ENCODE measurements around the gene LYVE1. TPM values are rescaled to one million over a fixed set of nuclear protein-coding genes. Genes with fewer than 3 reads are reported as not detected.

Gene LYVE1
- total RNA-seq, 1 donor from 2014 or later: 48.0 TPM

DNA sequence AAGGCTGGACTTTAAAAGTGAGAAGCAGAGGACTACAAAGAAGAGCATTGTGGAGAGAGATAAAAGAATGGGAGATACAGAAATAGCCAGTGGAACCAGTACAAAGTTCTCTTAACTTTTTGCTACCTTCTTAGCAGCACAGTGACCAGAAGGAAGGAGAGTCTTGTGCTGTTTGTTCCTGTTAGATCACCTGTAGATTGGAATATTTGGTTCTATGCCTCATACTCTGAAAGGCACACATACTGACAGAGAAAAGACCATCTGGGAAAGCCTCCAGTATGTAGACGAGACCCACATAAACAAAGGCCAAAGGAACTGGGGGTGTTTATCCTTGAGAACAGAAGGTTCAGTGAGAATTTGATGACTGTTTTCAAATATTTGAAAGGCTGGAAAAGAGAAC lies 46.2 kb downstream of the LYVE1 start:
- DNase-seq: no peak

DNA sequence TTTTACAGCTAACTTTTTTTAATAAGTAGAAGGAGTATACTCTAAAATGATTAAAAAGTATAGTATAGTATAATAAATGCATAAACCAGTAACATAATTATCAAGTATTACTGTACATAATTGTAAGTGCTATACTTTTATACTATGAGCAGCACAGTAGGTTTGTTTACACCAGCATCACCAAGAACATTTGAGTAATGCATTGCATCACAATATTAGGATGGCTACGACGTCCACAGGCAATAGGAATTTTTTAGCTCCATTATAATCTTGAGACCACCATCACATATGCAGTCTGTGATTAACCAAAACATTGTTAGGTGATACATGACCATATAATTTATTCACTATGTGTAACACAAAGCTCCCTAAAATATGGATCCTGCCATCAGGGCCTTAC lies 47.9 kb downstream of the LYVE1 start:
- DNase-seq: no peak

DNA sequence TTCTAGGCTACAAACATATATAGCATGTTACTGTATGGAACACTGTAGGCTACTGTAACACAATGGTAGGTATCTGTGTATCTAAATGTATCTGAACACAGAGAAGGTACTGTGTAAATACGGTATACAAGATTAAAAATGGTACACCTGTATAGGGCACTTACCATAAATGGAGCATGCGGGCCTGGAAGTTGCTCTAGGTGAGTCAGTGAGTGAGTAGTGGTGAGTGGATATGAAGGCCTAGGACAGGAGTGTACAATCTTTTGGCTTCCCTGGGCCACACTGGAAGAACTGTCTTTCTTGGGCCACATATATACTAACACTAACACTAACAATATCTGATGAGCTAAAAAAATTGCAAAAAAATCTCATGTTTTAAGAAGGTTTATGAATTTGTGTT lies 48.8 kb downstream of the LYVE1 start:
- DNase-seq: no peak

DNA sequence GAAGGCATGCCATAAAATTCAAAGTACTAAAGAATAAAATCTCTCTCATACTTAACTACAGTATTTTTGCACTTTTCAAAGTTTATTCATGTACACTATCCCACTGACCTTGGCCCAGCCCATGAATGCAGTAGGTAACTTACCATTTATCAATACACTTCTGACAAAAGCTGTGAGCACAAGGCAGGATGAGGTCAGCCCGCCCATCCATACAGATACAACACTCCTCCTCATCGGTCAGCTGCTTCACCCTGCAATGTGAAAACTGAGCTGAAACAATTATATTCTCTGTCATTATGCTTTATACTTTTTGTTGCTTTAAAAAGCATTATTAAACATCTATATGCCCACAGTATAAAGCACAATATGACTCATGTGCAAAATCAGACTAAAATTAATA lies 49.6 kb downstream of the LYVE1 start:
- no peak for DNase-seq

DNA sequence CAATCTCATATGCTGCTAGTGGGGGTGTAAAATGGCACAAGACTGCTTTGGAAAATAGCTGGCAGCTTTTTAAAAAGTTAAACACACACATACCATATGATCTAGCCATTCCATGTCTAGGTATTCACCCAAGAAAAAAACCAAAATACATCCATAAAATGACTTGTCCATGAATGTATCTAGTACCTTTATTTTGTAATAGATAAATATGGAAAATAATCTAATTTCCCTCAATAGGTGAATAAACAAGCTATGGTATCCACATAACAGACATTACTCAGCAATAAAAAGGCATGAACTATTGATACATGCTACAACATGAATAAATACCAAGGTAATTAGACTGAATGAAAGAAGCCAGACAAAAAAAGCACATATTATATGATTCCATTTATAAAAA lies 50.3 kb downstream of the LYVE1 start:
- no peak for DNase-seq

DNA sequence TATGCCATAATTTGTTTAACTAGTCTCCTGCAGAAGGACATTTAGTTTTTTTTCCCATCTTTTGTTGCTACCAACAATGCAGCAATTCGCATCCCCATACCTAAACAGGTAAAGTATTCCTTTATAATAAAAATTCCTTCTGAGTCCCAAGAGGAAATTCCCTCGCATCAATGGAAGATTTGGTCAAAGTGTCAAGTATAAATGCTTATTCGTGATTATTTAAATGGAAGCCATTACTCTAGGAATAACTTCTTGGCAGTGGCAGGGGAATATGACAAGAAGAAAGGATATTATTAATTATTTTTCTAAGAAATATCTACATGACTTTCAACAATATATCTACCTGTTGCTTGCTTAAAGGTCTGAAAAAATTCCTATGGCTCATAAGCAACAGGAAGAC lies 53.0 kb downstream of the LYVE1 start:
- no peak for DNase-seq

DNA sequence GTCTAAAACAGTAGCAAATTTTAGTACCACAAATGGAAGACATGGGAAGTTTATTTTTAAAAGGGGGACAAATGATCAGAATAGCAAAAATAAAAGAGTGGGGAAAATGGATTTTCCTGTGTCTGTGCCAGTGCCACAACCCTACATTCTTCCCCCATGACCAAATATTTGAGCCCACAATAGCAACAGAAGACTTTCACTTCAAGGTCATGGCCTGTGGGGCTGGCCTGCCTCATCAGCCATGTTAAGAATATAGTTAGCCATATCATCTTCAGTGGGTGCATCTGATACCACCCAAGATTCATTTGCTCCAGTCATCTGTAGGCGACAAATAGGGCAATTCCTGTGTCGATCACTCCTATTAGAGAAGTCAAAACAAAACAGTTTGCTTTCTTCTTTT lies 53.8 kb downstream of the LYVE1 start:
- DNase-seq: no peak

DNA sequence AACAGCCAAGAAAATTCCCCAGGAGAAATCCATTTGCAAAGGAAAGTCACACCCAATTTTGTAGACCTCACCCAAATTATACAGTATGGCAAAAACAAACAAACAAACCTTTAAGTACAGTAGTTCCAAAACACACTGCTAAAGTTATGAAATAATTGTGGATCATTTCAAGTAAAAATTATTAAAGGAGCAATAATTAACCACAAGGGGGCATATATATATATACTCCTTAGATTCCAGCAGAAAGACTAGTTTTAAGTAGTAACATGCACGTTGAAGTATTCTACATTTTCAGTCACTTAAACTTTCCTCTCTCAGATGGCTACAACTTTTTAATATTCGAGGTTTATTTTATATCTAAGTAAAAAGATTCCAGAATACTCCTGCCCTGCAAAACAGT lies 54.3 kb downstream of the LYVE1 start:
- no peak for DNase-seq

DNA sequence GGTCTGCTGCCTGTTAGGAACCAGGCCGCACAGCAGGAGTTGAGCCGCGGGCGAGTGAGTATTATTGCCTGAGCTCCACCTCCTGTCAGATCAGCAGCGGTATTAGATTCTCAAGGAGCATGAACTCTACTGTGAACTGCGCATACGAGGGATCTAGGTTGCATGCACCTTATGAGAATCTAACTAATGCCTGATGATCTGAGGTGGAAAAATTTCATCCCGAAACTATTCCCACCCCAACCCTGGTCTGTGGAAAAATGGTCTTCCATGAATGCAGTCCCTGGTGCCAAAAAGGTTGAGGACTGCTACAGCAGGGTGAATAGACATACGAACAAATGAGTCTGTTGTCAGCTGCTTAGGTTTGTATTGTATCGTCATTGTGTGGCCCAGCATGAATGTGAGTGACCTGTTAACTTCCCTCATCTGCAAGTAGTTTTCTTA lies 57.3 kb downstream of the LYVE1 start:
- DNase-seq: no peak

Other genes starting within 250 kb of the LYVE1 start
- 6.9 TPM for gene AMPD3, start 113.4 kb downstream of the LYVE1 start, total RNA-seq
- 34.2 TPM for gene RNF141, start 27.5 kb downstream of the LYVE1 start, total RNA-seq
- gene IRAG1, start 125.1 kb upstream of the LYVE1 start, total RNA-seq: 3.4 TPM
- 32.8 TPM for gene CTR9, start 182.6 kb upstream of the LYVE1 start, total RNA-seq
- gene EIF4G2, start 240.3 kb upstream of the LYVE1 start, total RNA-seq: 638 TPM

Measured in skin of body (tissue), 2 donors.